OCI-LY3 (cell line): ENCODE measurements around the gene ZBTB5.
A peak's percentile ranks its signal among the peaks of the same experiment; 100 is the strongest.

ENCODE experiments used
- H2AFZ ChIP-seq: fragments of 200-600, 300-600 bp; shearing (Covaris generic); 2 replicates; pipeline ENCODE4 v1.6.0; 2014; ENCODE audit warnings: antibody characterized with exemption, low read depth, low read length
- H3K27ac ChIP-seq: fragments of 200-600, 300-600 bp; sonication (generic); 2 replicates; pipeline ENCODE4 v1.5.1; 2014; ENCODE audit warnings: mild to moderate bottlenecking, low read length, moderate library complexity, mixed read lengths
- H3K27me3 ChIP-seq: fragments of 200-600, 300-600 bp; sonication (generic); 2 replicates; pipeline ENCODE4 v1.6.1; 2014; ENCODE audit warnings: low read depth, low read length, mixed read lengths
- H3K36me3 ChIP-seq: fragments of 200-600, 300-600 bp; sonication (generic); replicated peaks from 2 replicates; pipeline ENCODE3; 2014; ENCODE audit warnings: low read depth, low read length, mixed read lengths
- H3K4me1 ChIP-seq: fragments of 300-600, 200-600 bp; sonication (generic); 2 replicates; pipeline ENCODE4 v1.6.1; 2014; ENCODE audit warnings: low read length, mixed read lengths
- H3K4me2 ChIP-seq: fragments of 200-600, 300-600 bp; sonication (generic); 2 replicates; pipeline ENCODE4 v1.6.1; 2014; ENCODE audit warnings: low read length, mixed read lengths
- H3K4me3 ChIP-seq: fragments of 300-600, 200-600 bp; sonication (generic); 2 replicates; pipeline ENCODE4 v1.5.1; 2014; ENCODE audit warnings: antibody characterized with exemption, mild to moderate bottlenecking, low read length, moderate library complexity
- H3K79me2 ChIP-seq: fragments of 300-600, 200-600 bp; shearing (Covaris generic); 2 replicates; pipeline ENCODE4 v1.6.1; 2014; ENCODE audit warnings: mild to moderate bottlenecking, low read length, mixed read lengths
- H3K9ac ChIP-seq: fragments of 300-600, 200-600 bp; shearing (Covaris generic); 2 replicates; pipeline ENCODE4 v1.6.0; 2014; ENCODE audit warnings: mild to moderate bottlenecking, low read length, moderate library complexity
- H3K9me3 ChIP-seq: fragments of 200-600, 300-600 bp; shearing (Covaris generic); 2 replicates; pipeline ENCODE4 v1.6.1; 2014; ENCODE audit warnings: low read length, mixed read lengths; ENCODE audit not compliant: insufficient read depth
- H4K20me1 ChIP-seq: fragments of 200-600, 300-600 bp; sonication (generic); 2 replicates; pipeline ENCODE4 v1.6.1; 2016; ENCODE audit warnings: low read length, mixed read lengths; ENCODE audit not compliant: insufficient read depth
- CTCF ChIP-seq: fragments of 200-600, 300-600 bp; sonication (generic); IDR thresholded peaks from 2 replicates; pipeline ENCODE4 v1.5.1; 2014; ENCODE audit warnings: antibody characterized with exemption, low read length, low read depth
- EZH2phosphoT487 ChIP-seq: fragments of 200-600 bp; shearing (Covaris generic); IDR thresholded peaks from 2 replicates; pipeline ENCODE4 v1.6.1; 2018; ENCODE audit warnings: antibody characterized with exemption, mixed run types, low read depth

Gene ZBTB5

GRCh38 chr9:37496020-37496419, 30.8 kb upstream of the ZBTB5 start:
- Histone ChIP-seq H3K36me3 (peaks cover 64% of the 10 kb centered on the region), H4K20me1 (no peaks in the 10 kb centered on the region), H3K79me2 (peaks cover 8% of the 10 kb centered on the region), H3K4me1 (no peaks in the 10 kb centered on the region), H3K4me3 (no peak overlapping the region), H2AFZ (no peak overlapping the region), H3K27ac (no peak overlapping the region), H3K27me3 (no peaks in the 10 kb centered on the region), H3K9ac (no peak overlapping the region), H3K9me3 (no peaks in the 10 kb centered on the region), H3K4me2 (no peak overlapping the region)
- TF ChIP-seq CTCF: no peak
- TF ChIP-seq EZH2phosphoT487: no peak

GRCh38 chr9:37495571-37495970, 30.3 kb upstream of the ZBTB5 start:
- peaks cover 62% of the 10 kb centered on the region for H3K36me3 ChIP-seq
- peaks cover 8% of the 10 kb centered on the region for H3K79me2 ChIP-seq
- no peak overlapping the region for H2AFZ ChIP-seq

GRCh38 chr9:37491939-37492338, 26.7 kb upstream of the ZBTB5 start:
- no peak overlapping the region for H2AFZ ChIP-seq
- no peaks in the 10 kb centered on the region for H3K9me3 ChIP-seq
- H3K4me3 ChIP-seq: no peak overlapping the region
- no peak overlapping the region for H3K4me2 ChIP-seq
- peaks cover 57% of the 10 kb centered on the region for H3K36me3 ChIP-seq
- peaks cover 23% of the 10 kb centered on the region for H3K79me2 ChIP-seq
- H3K4me1 ChIP-seq: peaks cover 8% of the 10 kb centered on the region
- H3K27ac ChIP-seq: no peak overlapping the region
- no peaks in the 10 kb centered on the region for H3K27me3 ChIP-seq
- no peak overlapping the region for H3K9ac ChIP-seq
- H4K20me1 ChIP-seq: no peaks in the 10 kb centered on the region
- TF ChIP-seq EZH2phosphoT487: no peak

More at GRCh38 chr9:37495571-37495970, 30.3 kb upstream of the ZBTB5 start:
- H3K27ac ChIP-seq: no peak overlapping the region
- no peaks in the 10 kb centered on the region for H3K9me3 ChIP-seq
- TF ChIP-seq EZH2phosphoT487 (no peak), CTCF (no peak)
- H4K20me1 ChIP-seq: no peaks in the 10 kb centered on the region
- H3K4me3 ChIP-seq: no peak overlapping the region
- H3K9ac ChIP-seq: no peak overlapping the region
- H3K4me1 ChIP-seq: no peaks in the 10 kb centered on the region
- no peaks in the 10 kb centered on the region for H3K27me3 ChIP-seq
- H3K4me2 ChIP-seq: no peak overlapping the region

- Histone ChIP-seq H3K27ac (0 out of 2 replicates have a peak overlapping the region, but pooled peaks have one; percentile 3), H3K9me3 (no peaks in the 10 kb centered on the region), H3K79me2 (peaks cover 35% of the 10 kb centered on the region), H2AFZ (no peak overlapping the region), H3K27me3 (peaks cover under 1% of the 10 kb centered on the region; the same call in 1 of the 2 replicates), H3K4me1 (peaks cover 18% of the 10 kb centered on the region), H3K4me2 (peak overlapping the region; percentile 96), H3K4me3 (peak overlapping the region; percentile 98), H3K9ac (peak overlapping the region; percentile 92), H4K20me1 (no peaks in the 10 kb centered on the region), H3K36me3 (peaks cover 20% of the 10 kb centered on the region)
- TF ChIP-seq CTCF (no peak), EZH2phosphoT487 (no peak)
These were observed 21.6 kb upstream of the ZBTB5 start for GRCh38 chr9:37486616-37487548.
